ENCODE measurements around the gene SCGB1D1. TPM values are rescaled to one million over a fixed set of nuclear protein-coding genes. Genes with fewer than 3 reads are reported as not detected.
"Not testable (repeated sequence)": the region's sequence is repeated elsewhere in the genome, so short reads cannot be mapped to it uniquely, and the experiment has no call there.

SCGB1D1 gene
- total RNA-seq, 1 donor from 2014 or later = not detected

GRCh38 chr11:62166371-62166770 is 23.6 kb upstream of the SCGB1D1 start:
- DNase-seq = no peak

- no peak for DNase-seq
Measured at GRCh38 chr11:62169448-62169847, 20.6 kb upstream of the SCGB1D1 start.

GRCh38 chr11:62169935-62170334 is 20.1 kb upstream of the SCGB1D1 start:
- no peak for DNase-seq

- peak; percentile 88 for DNase-seq
Measured at GRCh38 chr11:62171261-62171723, 18.7 kb upstream of the SCGB1D1 start.

- no peak for DNase-seq
Measured at GRCh38 chr11:62172294-62172693, 17.7 kb upstream of the SCGB1D1 start.

- DNase-seq = no peak
Measured at GRCh38 chr11:62176766-62177165, 13.2 kb upstream of the SCGB1D1 start.

GRCh38 chr11:62179995-62180394 is 10.0 kb upstream of the SCGB1D1 start:
- DNase-seq = no peak

GRCh38 chr11:62181097-62181496 is 8.9 kb upstream of the SCGB1D1 start:
- no peak for DNase-seq

- DNase-seq = no peak
Measured at GRCh38 chr11:62182147-62182891, 7.7 kb upstream of the SCGB1D1 start.

GRCh38 chr11:62186195-62186594 is 3.8 kb upstream of the SCGB1D1 start:
- no peak for DNase-seq

- DNase-seq = peak; percentile 24
Measured at GRCh38 chr11:62193952-62194351, 3.9 kb downstream of the SCGB1D1 start.

GRCh38 chr11:62195010-62195409 is 5.0 kb downstream of the SCGB1D1 start:
- not testable (repeated sequence) for DNase-seq

GRCh38 chr11:62195945-62196344 is 5.9 kb downstream of the SCGB1D1 start:
- DNase-seq = no peak

- not testable (repeated sequence) for DNase-seq
Measured at GRCh38 chr11:62197400-62197799, 7.4 kb downstream of the SCGB1D1 start.

- DNase-seq = no peak
Measured at GRCh38 chr11:62201376-62201775, 11.4 kb downstream of the SCGB1D1 start.

GRCh38 chr11:62202910-62203309 is 12.9 kb downstream of the SCGB1D1 start:
- DNase-seq = no peak

- no peak for DNase-seq
Measured at GRCh38 chr11:62204430-62204829, 14.4 kb downstream of the SCGB1D1 start.

GRCh38 chr11:62205441-62205840 is 15.4 kb downstream of the SCGB1D1 start:
- DNase-seq = no peak

- DNase-seq = not testable (repeated sequence)
Measured at GRCh38 chr11:62206276-62207066, 16.5 kb downstream of the SCGB1D1 start.

- no peak for DNase-seq
Measured at GRCh38 chr11:62208785-62209144, 18.7 kb downstream of the SCGB1D1 start.

GRCh38 chr11:62217191-62217748 is 27.3 kb downstream of the SCGB1D1 start:
- DNase-seq = no peak

- no peak for DNase-seq
Measured at GRCh38 chr11:62221498-62221897, 31.5 kb downstream of the SCGB1D1 start.

GRCh38 chr11:62223095-62223494 is 33.1 kb downstream of the SCGB1D1 start:
- no peak for DNase-seq

Measured in tongue (tissue), 2 donors.